GM10266 (cell line): ENCODE results near the gene KCNMA1.

ENCODE experiments used
- DNase-seq: peaks from one replicate; pipeline ENCODE4 v3.0.0; 2012; ENCODE audit errors: extremely low spot score
- CTCF ChIP-seq: IDR thresholded peaks from 2 replicates; pipeline ENCODE4 v1.5.1; 2012; ENCODE audit warnings: mild to moderate bottlenecking, low read depth; ENCODE audit not compliant: control insufficient read depth, insufficient read depth; ENCODE audit errors: missing control alignments

Gene KCNMA1

GRCh38 chr10:77371421-77371820 lies 266.2 kb downstream of the KCNMA1 start:
- DNase-seq, result no peak
- no peak for TF ChIP-seq CTCF

DNA sequence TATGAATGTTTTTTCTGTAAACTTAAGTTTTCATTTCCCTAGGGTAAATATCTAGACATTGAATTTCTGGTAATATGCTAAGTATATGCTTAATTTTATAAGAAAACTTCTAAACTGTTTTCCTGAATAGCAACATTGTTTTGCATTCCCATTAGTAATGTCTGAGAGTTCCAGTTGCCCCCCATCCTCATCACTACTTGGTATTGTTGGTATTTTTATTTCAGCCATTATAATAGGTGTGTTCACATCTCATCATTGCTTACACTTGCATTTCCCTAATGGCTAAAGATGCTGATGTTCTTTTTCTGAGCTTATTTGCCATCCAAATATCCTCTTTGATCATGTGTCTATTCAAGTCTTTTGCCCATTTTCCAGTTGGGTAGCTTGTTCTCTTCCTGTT lies 269.6 kb downstream of the KCNMA1 start:
- DNase-seq, result no peak
- TF ChIP-seq CTCF, result no peak

GRCh38 chr10:77363210-77363609 lies 274.4 kb downstream of the KCNMA1 start:
- no peak for DNase-seq
- TF ChIP-seq CTCF, result no peak

DNA sequence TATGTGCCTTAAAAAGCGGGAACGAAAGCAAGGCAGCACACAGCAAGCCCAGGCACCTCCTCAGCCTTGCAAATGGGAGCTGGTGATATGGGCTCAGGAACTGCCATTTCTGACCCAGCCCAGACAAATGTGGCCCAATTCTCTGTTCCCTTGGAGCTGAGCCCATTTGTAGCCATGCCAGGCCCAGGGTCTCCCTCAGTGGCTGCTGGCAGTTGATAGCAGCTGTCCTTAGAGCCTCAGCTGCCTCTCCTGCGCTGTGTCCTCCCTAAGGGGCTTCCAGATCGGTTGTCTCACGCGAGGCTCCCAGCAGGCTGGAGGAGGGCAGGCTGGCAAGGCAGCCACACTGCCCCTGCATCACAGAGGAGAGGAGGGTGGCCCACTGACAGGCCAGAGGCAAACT lies 275.8 kb downstream of the KCNMA1 start:
- DNase-seq, result no peak
- TF ChIP-seq CTCF, result no peak

- TF ChIP-seq CTCF, result no peak
Measured at GRCh38 chr10:77361426-77361825, 276.2 kb downstream of the KCNMA1 start.

GRCh38 chr10:77360835-77361234 lies 276.8 kb downstream of the KCNMA1 start:
- TF ChIP-seq CTCF, result no peak

More at GRCh38 chr10:77361426-77361825, 276.2 kb downstream of the KCNMA1 start:
- DNase-seq, result no peak

DNA sequence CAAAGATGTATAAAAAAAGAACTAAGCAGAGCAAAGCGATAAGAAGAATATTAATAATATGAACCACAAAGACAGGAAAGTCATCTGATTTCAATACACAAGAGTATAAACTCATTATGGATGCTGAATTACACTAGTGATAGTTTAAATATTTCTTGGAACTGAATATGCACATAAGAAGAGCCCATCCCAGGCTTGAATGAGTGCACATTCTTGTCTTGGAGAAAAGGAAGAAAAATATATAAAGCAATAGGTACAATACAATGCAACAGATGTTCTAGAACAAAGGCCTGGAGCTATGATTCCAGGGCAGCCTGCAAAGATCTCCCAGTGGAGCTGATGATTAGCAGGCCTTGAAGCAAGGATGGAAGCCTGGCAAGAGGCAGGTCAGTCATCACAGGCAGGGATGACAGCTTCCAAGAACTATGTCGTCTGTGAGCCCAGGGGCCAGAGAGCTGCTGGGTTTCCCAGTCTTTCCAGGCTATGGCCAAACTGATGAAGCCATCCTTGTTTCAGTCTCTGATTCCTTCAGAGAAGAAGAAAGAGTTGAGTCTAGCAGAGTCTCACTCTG lies 277.6 kb downstream of the KCNMA1 start:
- no peak for TF ChIP-seq CTCF
- no peak for DNase-seq

More at GRCh38 chr10:77360835-77361234, 276.8 kb downstream of the KCNMA1 start:
- DNase-seq, result no peak
